Effector CD4-positive, alpha-beta T cell (primary cell): ENCODE results near the gene SCN4B. TPM values are rescaled to one million over a fixed set of nuclear protein-coding genes. Genes with fewer than 3 reads are reported as not detected.
"Not testable (repeated sequence)": the region's sequence is repeated elsewhere in the genome, so short reads cannot be mapped to it uniquely, and the experiment has no call there.

ENCODE experiments used
- DNase-seq: peaks from one replicate; pipeline ENCODE4 v3.0.0-alpha.2; 2020
- total RNA-seq: gene quantifications from one replicate; lab custom pipeline; 2026; lab: John Stamatoyannopoulos, UW

Gene SCN4B, protein sequence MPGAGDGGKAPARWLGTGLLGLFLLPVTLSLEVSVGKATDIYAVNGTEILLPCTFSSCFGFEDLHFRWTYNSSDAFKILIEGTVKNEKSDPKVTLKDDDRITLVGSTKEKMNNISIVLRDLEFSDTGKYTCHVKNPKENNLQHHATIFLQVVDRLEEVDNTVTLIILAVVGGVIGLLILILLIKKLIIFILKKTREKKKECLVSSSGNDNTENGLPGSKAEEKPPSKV
- not detected for total RNA-seq

DNA sequence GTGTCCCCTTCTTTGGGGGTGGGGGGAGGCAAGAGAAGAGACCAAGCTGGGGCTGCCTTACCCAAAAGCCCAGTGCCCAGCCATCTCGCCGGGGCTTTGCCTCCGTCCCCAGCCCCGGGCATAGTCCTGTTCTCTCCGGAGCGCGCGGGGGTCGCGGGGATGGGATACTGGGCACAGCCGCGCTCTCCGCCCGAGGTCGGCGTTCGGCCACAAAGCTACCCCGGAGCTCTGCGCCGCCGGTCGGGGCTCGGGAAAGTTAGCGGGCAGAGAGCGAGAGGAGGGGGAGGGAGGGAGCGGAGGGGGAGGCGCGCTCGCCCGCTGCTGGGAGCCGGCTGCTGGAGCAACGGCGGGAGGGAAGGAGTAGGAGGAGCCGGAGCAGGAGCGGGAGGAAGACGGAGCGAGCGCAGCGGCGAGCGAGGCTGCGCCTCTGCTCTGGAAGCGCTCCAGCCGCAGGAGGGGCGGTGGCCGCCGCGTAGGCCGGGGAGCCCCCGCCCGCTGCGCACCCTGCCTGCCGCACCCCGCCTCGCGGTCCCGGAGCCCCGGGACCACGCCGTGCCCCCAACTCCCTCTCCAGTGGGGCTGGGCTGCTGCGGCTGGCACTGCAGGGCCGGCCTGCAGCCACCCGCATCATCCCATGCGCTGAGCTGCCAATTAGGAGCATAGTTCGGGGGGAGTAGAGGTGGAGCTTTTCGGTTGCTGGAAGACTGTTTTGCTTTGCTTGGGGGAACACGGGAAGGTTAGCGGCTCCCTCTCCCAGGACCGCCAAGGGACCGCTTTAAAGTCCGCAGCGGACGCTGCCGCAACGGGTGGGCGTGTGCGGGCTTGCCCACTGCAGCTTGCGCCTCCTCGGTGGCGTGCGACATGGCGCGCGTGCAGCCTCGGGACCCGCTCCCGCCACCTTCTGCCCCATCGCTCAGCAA lies at the start of gene SCN4B:
SCN4B (minus strand) TSS at position 272 of the 920 bp plus-strand sequence; CDS start at position 122, 150 bp downstream.
- DNase-seq = no peak

DNA sequence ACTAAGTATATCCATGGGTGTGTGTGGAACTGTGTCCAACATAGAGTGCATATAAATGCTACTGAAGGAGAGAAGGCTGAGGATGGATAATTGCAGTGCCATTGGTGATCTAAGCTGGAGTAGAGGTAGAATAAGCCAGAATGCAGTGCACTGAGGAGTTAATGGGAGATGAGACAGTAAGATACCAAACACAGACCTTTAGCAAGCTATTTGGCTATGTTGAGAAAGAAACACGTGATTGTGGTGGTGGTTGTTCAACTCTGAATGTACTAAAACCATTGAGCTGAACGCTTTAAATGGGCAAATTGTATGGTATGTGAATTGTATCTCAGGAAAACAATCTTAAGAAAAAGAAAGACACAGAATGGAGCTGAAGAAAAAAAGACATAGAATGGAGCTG lies 49.3 kb upstream of the SCN4B start:
- DNase-seq = no peak

DNA sequence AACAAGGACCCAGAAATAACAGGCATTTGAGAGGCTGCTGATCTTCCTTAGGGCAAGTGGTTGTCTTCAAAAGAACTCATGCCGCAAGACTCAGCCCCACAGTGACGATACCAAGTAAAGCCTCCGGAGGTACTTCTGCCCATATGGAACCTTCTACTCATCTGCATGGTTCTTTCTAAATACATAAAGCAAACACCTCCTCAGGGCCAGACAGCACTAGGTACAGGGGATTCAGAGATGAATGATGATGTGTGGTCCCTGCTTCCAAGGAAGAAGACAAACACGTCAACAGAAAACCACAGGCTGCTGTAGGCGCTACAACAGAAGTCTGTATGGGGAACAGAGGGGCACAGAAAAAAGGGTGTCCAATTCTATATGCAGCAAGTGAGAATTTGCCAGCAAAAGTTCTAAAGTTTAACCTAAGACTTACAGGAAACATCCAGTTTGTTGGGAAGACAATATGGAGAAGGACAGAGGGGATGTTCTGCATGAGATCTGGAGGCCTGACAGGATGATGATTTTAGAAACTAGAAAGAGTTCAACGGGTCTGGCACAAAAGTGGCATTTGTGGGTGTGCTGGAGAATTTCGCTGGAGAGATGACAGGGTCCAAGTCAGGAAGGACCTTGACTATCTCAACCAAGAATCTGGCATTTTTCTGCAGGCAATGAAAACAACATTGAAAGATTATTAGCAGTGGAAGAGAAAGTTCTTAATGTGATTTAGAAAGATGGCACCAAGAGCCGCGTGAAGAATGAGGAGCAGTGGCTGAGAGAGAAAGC lies 48.5 kb upstream of the SCN4B start:
- DNase-seq = peak; percentile 11

DNA sequence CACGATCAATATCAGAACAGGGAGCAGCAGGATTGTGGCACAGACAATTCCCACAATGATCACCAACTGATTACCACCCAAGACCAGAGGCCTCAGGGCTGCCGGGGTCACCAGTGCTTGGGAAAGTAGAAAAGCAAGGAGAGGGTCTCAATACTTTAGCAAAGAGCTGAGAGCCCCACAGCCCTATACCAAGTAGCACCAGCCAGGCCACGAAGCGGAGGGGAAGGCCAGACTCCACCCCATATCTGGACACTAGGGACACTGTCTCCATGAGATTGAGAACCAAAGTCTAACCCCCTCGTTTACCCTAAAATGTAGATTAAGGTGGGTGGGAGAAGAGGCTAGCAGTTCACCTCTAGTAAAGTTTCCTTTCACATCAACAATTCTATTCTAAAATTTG lies 47.9 kb upstream of the SCN4B start:
- no peak for DNase-seq

DNA sequence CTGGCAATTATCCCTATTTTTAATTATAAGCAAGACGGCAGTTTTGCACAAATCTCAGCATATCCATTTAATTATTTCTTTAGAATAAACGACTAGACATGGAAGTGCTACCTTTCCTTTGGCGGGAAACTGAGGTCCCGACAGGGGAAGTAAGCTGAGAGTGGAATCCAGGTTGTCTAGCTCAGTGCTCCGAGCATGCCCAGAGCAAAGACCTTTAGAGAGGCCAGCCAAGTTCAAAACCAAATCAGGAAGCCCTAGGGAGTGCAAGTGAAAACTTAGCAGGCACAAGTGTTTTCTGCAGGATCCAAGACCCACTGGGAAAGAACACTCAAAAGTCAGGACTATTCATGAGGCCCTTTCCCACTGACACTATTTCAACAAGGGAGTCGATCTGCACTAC lies 46.5 kb upstream of the SCN4B start:
- DNase-seq = no peak

DNA sequence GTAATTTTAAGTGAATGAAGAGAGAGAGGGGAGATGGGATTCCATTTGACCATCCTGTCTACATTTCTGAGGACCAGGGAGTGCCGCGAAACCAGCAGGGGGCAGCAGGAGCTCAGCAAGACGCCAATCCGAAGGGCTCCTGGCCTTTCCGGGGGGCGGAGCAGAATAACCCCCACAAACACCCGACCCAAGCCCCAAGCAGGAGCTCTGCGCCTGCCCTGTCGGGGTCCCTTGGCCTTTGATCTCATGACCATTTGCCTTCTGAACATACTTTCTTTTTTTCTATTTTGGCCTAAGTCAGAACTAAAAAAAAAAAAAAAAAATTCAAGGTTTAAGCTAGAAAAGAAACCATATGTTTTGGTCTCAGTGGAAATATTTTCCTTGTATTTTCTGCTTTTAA lies 45.7 kb upstream of the SCN4B start:
- DNase-seq = peak; percentile 81

DNA sequence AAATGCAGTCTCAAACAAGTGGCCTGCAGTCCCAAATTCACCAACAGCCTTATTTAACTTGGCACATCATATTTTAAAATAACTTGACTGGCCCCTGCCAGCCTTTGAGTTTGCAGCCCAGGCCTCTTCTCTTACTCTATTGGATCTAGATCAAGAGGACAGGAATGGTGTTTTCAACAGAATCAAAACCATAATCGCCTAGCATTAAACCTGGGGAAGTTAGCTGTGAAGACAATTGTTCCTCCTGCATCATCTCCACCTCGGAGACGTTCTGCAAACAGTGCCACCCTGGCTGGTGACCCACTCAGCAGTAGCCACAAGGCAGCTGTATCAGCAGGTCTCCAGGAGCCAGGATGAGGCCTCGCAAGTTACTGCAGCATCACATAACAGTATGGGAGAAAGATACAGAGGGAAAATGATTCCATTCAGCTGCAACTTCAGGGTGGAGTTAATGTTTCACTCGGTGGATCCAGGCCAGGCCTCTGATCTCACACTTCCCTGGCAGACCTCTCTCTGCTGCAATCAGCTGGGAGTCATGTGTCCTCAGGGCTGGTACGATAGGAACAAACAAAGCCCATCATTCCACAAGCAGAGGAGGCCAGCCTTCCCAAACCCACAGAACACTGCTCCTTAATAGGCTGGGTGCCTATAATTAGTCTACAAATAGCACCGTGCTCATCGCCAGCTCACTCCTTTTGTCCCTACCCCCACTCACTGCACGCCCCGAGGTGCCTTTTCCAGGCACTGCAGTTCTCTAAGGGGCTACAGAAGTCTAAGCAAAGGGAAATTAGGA lies 42.4 kb upstream of the SCN4B start:
- DNase-seq = no peak

DNA sequence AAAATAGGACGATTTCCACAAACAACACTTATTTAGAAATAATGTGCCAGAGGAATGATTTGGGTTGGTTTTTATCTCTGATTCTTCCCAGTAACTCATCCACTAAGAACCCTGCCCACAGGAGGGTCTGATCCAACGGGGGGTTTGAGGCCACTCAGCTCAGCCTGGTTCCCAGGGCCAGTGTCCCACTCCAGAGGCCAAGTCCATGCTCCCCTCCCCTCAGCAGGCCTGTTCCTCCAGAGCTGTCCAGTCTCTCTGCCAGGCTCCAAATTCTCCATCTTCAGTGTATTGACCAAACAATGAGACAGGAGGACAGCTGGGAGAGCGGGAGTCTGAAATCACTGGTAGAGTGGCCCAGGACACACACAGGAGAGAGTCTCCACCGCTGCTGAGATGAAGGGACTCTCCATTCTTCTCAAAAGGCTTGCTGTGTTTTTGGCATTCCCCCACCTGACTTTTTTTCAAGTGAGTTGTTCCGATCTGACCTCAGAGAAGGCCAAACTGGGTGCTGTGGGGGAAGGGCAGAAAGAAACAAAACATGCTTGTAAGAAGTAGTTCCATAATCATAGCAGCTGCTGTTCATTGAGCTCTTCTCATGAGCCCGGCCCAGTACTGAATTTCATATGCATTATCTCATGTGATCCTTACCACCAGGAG lies 41.4 kb upstream of the SCN4B start:
- DNase-seq = no peak

DNA sequence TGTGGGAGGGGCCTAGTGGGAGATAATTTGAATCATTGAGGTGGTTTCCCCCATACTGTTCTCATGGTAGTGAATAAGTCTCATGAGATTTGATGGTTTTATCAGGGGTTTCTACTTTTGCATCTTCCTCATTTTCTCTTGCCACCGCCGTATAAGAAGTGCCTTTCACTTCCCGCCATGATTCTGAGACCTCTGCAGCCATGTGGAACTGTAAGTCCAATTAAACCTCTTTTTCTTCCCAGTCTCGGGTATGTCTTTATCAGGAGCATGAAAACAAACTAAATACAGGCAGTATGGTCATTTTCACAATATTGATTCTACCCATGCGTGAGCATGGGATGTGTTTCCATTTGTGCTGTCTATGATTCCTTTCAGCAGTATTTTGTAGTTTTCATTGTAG lies 40.2 kb upstream of the SCN4B start:
- not testable (repeated sequence) for DNase-seq

DNA sequence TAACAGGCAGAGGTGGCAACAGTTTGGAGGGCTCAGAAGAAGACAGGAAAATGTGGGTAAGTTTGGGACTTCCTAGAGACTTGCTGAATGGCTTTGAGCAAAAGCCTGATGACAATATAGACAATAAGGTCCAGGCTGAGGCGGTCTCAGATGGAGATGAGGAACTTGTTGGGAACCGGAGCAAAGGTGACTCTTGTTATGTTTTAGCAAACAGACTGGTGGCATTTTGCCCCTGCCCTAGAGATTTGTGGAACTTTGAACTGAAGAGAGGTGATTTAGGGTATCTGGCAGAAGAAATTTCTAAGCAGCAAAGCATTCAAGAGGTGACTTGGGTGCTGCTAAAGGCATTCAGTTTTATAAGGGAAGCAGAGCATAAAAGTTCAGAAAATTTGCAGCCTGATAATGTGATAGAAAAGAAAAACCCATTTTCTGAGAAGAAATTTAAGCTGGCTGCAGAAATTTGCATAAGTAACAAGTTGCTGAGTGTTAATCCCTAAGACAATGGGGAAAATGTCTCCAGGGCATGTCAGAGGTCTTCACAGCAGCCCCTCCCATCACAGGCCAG lies 38.4 kb upstream of the SCN4B start:
- not testable (repeated sequence) for DNase-seq

DNA sequence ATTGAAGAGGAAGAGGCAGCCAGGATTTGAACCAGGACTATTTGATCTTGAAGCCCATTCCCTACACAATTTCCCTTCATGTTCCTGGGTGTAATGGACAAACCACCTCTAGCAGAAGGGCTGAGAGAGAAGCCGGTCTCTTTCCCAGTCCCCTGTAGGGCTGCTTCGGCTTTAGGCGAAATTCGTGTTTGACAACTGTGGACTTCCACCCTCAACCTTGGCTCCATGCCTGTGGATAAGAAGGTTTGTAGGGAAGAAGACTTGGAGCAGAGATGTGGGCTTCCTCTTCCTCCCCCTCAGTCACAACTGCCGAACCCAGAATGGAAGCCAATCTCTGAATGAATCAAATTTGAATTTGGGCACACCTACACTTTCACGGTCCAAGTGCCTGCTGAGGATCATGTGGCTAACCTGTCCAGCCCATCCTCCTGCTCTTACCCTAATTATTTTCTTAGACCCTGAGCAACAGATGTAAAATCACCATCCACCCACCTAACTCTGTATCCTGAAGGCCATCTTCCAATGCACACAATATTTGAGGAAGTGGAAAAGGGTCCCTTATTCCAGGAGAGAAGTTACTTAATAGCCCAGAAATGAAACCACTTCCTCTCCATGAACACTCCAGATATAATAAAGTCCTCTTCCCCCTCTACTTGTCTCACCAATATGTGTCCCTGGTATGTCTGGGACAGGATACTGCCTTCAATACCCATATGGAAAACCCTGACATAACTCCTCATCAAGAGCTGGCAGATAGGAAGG lies 33.9 kb upstream of the SCN4B start:
- DNase-seq = no peak

DNA sequence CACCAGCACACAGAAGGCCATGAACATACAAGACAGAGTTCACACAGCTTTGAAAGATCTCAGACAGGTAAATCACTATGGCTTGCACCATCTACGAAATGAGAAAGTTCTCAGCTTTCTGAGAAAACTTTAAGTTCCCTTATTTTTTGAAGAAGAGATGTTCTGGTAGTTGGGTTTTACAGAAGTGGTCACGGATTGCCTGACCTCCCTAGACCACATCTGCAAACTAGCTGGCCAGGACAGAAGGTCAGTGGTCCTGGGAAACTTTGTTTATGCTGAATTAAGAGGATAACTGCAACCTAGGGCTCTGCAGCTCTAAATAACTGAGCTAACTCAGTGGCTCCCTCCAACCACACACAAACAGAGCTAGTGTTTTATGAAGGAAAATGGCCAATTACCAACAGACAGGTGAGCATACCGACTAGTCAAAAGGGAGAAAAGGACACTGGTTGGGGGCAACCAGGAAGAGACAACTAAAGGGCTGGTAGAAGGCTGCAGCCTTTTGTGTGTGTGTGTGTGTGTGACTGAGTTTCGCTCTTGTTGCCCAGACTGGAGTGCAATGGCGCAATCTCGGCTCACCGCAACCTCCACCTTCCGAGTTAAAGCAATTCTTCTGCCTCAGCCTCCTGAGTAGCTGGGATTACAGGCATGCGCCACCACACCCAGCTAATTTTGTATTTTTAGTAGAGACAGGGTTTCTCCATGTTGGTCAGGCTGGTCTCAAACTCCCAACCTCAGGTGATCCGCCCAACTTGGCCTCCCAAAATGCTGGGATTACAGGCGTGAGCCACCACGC lies 32.4 kb upstream of the SCN4B start:
- DNase-seq = no peak

DNA sequence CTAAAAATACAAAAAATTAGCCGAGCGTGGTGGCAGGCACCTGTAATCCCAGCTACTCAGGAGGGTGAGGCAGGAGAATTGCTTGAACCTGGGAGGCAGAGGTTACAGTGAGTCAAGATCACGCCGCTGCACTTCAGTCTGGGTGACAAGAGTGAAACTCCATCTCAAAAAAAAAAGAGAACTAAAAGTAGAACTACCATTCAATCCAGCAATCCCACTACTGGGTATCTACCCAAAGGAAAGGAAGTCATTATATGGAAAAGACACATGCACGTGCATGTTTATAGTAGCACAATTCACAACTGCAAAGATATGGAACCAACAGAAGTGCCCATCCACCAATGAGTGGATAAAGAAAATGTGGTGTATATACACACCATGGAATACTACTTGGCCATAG lies 31.1 kb upstream of the SCN4B start:
- not testable (repeated sequence) for DNase-seq

DNA sequence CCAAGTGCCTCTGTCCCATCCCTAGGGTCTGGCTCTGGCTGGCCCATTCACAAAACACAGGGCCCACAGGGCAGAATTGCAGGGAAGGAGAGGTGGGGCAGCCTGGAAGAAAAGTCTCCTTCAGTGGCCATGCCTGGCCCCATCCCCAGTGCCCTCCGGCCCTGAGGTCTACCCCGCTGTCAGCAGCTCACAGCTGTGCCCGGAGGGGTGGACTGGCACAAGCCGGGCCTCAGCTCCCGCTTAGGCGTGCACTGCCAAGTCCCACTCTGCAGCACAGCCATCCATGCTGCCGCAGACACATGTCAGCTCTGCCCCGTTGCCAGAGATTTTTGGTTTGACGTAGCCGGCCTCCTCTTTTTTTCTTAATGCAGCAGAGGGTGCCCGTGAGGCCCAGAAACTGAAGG lies 27.7 kb upstream of the SCN4B start:
- no peak for DNase-seq

DNA sequence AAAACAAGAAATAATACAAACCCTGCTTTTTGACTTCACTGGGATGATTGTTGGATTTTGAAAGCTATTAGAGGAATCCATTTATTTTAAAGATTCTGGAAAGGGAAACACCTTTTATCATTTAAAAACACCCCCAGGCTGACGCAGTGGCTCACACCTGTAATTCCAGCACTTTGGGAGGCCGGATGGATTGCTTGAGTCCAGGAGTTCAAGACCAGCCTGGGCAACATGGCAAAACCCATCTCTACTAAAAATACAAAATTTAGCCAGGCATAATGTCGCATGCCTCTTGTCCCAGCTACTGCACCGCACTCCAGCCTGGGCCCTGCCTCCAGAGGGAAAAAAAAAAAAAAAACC lies 24.1 kb upstream of the SCN4B start:
- DNase-seq = no peak

DNA sequence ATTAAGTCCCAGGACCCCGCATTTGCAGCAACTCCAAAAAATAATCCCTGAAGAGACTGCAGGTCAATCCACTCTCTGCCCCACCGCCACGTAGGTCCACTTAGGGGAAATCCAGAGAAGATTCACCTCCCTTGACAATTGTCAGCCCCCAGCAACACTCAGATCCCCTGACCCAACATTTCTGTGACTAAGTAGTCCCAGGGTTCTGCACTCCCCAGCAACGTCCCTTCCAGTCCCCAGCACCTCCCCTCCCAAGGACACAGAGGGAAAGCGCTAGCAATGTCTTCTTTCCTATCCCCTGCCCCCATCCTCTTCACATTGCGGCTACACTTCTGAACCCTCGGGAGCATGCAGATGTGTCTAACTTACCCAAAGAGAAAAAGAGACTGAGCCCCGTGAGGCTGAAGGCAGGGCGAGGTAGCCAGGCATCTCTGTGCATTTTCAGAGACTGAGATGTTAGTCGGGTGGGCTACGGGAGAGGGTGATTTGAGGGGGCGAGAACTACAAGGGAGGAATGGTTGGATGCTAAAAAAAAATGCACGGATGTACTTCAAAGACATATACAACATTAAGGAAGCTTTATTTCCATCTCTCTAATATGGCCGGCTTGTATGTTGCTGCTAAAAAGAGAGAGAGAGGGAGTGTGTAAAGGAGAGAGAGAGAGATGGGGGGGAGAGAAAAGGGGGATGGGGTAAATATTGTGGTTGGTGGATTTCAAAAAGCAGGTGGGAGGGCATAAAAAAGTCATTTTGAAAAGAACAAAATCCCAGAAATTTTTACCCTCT lies 23.6 kb upstream of the SCN4B start, which contains the start of gene SCN2B:
SCN2B (minus strand) TSS at position 647 of the 785 bp plus-strand sequence; CDS start at position 439, 208 bp downstream.
- DNase-seq = no peak

DNA sequence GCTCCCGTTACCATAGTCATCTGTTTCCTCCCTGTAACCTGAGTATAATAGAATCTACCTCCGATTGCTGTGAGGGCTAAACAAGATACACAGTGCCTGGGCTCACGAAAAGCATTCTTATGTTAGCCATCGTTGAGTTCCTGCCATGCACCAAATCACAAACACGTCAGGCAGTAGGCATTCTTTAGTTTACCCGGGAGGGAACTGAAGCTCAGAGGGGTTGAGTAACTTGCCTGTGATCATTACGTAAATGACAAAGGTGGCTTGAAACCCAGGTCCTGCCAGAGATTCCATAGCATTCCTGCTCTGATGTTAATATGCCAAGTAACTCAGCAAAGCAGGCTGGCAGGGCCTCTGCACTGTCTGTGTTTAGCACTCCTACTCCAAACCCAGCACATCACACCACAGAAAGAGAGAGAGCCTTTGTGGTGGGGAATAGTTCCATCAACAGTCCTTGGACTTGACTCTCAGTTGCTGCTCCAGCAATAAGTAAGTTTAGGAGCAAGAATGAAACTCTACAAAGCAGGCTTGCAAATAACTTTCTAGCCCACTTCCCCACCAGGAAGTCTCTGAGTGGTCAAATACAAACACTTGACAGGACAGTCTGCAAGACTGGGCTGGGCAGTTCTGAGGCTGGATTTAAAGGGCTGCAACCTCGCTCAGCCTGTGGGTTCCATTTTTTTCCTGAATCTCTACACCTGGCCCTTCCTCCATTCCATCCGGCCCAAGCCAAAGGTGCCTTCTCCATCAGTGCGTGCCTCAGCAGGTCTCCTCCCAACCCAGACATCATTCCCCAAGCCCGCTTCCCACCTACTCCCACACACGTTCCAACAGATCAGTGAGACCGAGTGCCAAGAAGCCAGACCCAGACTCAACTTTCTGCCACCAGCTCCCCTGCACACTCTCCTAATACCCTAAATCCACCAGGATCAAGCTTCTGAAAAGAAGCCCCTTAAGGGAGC lies 22.7 kb upstream of the SCN4B start:
- DNase-seq = no peak
